WTC11 (cell line): ENCODE data around the gene PARK7.

Experiments used
- ELF4 ChIP-seq: sonication (generic); formaldehyde crosslinking; IDR thresholded peaks from 2 replicates; pipeline ENCODE4 v1.8.1; 2022; ENCODE audit warnings: low read depth, mild to moderate bottlenecking, moderate library complexity, missing genetic modification reagents
- TF ChIP-seq, protein P1 (sequence below): fragments of 200-600 bp; IDR thresholded peaks from 2 replicates; pipeline ENCODE4 v1.8.0; 2022; ENCODE audit warnings: antibody characterized with exemption
- TF ChIP-seq, protein P2 (sequence below): sonication (generic); formaldehyde crosslinking; IDR thresholded peaks from 2 replicates; pipeline ENCODE4 v1.8.1; 2022; ENCODE audit warnings: missing genetic modification reagents, borderline replicate concordance
- TF ChIP-seq, protein P3 (sequence below): fragments of 250-450 bp; sonication (Bioruptor Pico); IDR thresholded peaks from 2 replicates; pipeline ENCODE4 v1.9.0; 2021; ENCODE audit warnings: mild to moderate bottlenecking

DNA sequence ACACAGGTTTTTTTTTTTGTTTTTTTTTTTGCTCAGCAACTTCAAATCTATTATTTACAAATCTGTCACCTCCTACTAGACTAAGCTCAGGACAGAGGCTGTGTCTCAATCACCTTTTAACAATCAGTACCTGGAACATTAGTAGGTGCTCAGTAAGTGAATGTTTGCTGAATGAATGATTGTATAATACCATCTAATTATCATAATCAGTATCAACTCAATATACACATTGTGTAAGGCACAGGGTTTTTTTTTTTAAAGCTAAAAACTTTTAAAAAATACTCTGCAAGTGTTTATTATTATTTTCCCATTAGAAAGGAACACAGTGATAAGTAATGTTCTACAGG, 55.4 kb downstream of the PARK7 start:
- TF ChIP-seq, protein P1, sequence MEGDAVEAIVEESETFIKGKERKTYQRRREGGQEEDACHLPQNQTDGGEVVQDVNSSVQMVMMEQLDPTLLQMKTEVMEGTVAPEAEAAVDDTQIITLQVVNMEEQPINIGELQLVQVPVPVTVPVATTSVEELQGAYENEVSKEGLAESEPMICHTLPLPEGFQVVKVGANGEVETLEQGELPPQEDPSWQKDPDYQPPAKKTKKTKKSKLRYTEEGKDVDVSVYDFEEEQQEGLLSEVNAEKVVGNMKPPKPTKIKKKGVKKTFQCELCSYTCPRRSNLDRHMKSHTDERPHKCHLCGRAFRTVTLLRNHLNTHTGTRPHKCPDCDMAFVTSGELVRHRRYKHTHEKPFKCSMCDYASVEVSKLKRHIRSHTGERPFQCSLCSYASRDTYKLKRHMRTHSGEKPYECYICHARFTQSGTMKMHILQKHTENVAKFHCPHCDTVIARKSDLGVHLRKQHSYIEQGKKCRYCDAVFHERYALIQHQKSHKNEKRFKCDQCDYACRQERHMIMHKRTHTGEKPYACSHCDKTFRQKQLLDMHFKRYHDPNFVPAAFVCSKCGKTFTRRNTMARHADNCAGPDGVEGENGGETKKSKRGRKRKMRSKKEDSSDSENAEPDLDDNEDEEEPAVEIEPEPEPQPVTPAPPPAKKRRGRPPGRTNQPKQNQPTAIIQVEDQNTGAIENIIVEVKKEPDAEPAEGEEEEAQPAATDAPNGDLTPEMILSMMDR = no peak
- no peak for TF ChIP-seq ELF4
- TF ChIP-seq, protein P2, sequence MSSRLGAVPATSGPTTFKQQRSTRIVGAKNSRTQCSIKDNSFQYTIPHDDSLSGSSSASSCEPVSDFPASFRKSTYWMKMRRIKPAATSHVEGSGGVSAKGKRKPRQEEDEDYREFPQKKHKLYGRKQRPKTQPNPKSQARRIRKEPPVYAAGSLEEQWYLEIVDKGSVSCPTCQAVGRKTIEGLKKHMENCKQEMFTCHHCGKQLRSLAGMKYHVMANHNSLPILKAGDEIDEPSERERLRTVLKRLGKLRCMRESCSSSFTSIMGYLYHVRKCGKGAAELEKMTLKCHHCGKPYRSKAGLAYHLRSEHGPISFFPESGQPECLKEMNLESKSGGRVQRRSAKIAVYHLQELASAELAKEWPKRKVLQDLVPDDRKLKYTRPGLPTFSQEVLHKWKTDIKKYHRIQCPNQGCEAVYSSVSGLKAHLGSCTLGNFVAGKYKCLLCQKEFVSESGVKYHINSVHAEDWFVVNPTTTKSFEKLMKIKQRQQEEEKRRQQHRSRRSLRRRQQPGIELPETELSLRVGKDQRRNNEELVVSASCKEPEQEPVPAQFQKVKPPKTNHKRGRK = no peak
- TF ChIP-seq, protein P3, sequence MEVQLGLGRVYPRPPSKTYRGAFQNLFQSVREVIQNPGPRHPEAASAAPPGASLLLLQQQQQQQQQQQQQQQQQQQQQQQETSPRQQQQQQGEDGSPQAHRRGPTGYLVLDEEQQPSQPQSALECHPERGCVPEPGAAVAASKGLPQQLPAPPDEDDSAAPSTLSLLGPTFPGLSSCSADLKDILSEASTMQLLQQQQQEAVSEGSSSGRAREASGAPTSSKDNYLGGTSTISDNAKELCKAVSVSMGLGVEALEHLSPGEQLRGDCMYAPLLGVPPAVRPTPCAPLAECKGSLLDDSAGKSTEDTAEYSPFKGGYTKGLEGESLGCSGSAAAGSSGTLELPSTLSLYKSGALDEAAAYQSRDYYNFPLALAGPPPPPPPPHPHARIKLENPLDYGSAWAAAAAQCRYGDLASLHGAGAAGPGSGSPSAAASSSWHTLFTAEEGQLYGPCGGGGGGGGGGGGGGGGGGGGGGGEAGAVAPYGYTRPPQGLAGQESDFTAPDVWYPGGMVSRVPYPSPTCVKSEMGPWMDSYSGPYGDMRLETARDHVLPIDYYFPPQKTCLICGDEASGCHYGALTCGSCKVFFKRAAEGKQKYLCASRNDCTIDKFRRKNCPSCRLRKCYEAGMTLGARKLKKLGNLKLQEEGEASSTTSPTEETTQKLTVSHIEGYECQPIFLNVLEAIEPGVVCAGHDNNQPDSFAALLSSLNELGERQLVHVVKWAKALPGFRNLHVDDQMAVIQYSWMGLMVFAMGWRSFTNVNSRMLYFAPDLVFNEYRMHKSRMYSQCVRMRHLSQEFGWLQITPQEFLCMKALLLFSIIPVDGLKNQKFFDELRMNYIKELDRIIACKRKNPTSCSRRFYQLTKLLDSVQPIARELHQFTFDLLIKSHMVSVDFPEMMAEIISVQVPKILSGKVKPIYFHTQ (CRISPR knock-in tag) = no peak
